ENCODE data around the gene CRTC2.

CRTC2 gene

DNA sequence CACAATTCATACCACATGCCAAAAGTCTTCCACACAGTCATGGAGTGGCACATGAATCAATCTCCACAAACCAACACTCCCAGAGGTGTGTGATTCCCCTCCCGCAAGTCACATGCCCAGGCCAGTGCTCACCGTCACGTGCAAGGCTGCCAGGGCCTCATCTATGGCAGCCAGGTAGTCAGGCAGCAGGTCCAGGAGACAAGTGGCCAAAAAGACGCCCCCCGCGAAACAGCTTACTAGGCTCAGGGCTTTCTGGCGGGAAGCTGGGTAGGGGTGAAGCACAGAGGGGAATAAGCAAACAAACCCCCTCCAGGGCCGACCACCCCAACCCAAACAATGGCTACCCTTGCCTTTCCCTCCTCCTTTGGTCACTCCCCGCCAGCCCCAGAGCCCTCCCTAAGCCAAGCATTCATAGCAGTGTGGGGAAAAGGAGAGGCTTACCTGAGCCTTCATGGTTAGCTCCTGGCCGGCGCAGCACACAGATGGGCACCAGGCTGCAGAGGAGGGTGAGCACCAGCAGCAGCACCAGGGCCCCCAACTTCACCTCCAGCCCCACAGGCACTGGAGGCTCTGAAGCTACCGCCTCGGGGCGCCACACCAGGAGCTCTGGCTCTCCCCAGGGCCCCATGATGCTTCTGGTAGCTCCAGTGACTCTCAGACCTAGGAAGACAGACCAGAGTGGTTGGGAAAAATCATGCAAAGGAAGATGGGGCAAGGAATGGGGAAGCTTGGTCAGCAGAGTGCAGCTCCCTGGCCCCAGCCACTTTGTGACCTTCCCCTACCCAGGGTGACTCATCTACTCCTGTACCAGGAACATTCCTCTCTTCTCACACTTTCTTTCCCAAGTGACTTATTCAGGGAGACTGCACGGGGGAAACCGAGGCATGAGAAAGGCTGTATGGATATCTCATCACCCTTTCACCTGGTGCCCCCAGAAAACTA lies 3.9 kb upstream of the CRTC2 start:
- H3K4me3 ChIP-seq (ENCODE audit: control insufficient read depth, low read depth, low read length) = peak overlapping the region; percentile 81
- TF ChIP-seq, protein P1, sequence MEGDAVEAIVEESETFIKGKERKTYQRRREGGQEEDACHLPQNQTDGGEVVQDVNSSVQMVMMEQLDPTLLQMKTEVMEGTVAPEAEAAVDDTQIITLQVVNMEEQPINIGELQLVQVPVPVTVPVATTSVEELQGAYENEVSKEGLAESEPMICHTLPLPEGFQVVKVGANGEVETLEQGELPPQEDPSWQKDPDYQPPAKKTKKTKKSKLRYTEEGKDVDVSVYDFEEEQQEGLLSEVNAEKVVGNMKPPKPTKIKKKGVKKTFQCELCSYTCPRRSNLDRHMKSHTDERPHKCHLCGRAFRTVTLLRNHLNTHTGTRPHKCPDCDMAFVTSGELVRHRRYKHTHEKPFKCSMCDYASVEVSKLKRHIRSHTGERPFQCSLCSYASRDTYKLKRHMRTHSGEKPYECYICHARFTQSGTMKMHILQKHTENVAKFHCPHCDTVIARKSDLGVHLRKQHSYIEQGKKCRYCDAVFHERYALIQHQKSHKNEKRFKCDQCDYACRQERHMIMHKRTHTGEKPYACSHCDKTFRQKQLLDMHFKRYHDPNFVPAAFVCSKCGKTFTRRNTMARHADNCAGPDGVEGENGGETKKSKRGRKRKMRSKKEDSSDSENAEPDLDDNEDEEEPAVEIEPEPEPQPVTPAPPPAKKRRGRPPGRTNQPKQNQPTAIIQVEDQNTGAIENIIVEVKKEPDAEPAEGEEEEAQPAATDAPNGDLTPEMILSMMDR (IDR thresholded peaks at IDR 0.05; ENCODE audit: control insufficient read depth, insufficient read depth, low read depth, low read length, missing control alignments) = no peak
- no peak for DNase-seq (ENCODE audit: low read depth)

DNA sequence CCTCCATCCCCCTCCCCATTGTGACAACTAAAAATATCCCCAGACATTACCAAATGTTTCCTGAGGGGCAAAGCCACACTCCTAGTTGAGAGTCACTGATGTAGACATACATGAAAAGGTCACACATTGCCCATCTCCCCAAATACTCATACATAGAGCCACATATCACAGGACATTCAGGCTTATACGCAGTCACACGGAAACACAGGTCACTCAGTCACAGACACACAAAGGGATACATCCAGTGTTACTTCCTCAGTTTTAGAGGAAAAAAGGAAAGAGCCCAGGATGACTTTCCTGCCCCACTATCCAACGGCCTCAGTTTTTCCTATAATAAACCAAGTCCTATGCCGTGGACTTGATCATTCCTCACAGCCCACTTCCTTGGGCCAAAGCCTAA lies 3.0 kb upstream of the CRTC2 start:
- no peak overlapping the region for H3K4me3 ChIP-seq (ENCODE audit: control insufficient read depth, low read depth, low read length)
- TF ChIP-seq, protein P1 (IDR thresholded peaks at IDR 0.05; ENCODE audit: control insufficient read depth, insufficient read depth, low read depth, low read length, missing control alignments) = no peak
- no peak for DNase-seq (ENCODE audit: low read depth)

DNA sequence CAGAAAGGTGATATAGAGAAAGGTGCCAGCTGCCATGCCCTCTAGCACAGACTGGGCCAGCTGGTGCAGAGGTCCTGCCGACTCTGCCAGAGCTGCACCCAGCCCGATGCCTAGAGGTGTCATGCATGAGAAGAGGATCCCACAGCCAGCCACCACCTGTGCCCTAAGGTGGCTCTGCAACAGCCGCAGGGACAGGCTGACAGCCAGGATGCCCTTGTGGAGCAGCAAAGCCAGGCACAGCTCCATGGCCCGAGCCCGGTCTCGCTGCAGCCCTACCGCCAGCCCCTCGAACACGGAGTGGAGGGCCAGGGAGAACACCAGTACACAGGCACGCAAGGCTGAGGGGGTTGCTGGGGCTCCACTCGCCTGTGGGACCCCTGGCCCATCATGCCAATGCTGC lies 1.8 kb upstream of the CRTC2 start:
- TF ChIP-seq, protein P1 (IDR thresholded peaks at IDR 0.05; ENCODE audit: control insufficient read depth, insufficient read depth, low read depth, low read length, missing control alignments) = no peak
- no peak for DNase-seq (ENCODE audit: low read depth)

DNA sequence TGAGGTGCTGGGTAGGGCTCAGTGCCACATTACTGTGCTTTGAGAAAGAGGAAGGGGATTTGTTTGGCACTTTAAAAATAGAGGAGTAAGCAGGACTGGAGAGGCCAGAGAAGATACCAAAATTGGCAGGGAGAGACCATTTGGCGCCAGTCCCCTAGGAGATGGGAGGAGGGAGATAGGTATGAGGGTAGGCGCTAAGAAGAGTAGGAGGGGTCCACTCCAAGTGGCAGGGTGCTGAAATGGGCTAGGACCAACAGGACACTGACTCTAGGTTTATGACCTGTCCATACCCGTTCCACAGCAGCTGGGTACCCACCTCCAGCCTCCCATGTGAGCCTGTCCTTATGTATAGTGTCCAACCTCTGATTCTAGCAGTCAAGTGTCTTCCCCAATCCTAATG lies 1.0 kb upstream of the CRTC2 start:
- TF ChIP-seq, protein P1 (IDR thresholded peaks at IDR 0.05; ENCODE audit: control insufficient read depth, insufficient read depth, low read depth, low read length, missing control alignments) = no peak
- no peak overlapping the region for H3K4me3 ChIP-seq (ENCODE audit: control insufficient read depth, low read depth, low read length)
- DNase-seq (ENCODE audit: low read depth) = no peak

More for the DNA sequence above, 1.8 kb upstream of the CRTC2 start:
- no peak overlapping the region for H3K4me3 ChIP-seq (ENCODE audit: control insufficient read depth, low read depth, low read length)

DNA sequence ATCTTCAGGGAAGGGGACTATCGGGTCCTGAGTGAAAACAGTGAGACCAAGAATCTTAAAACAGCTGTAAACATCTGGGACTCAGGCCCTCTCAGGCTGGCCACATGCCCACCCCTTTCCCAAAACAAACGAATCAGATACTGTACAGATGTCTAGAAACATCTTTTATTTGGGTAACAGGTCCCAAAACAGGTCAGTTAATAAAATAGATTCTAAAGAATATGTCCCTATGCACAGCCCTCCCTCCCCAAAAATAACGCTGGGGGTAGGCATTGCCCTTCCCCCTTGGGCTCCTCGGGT lies 499 bp upstream of the CRTC2 start:
- no peak for DNase-seq (ENCODE audit: low read depth)
- TF ChIP-seq, protein P1 (IDR thresholded peaks at IDR 0.05; ENCODE audit: control insufficient read depth, insufficient read depth, low read depth, low read length, missing control alignments) = no peak
- peak overlapping the region; percentile 97 for H3K4me3 ChIP-seq (ENCODE audit: control insufficient read depth, low read depth, low read length)

DNA sequence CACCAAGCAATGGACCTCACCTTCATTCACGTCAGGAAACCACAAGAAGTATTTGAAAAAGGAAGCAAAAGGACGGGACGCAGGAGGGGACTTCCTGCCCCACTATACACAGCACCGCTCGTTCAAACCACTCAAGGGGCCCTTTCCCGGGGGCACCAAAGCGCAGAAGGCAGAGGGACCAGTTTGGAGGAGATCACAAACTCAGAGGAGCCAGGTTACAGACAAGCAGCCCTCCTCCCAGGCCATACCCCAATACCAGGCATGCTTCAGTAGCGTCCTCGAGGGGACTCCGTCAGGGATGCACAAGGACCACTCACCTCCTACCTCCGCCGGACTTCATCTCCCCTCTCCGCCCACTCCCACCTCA lies 685 bp downstream of the CRTC2 start:
- H3K4me3 ChIP-seq (ENCODE audit: control insufficient read depth, low read depth, low read length) = peak overlapping the region; percentile 97
- TF ChIP-seq, protein P1 (IDR thresholded peaks at IDR 0.05; ENCODE audit: control insufficient read depth, insufficient read depth, low read depth, low read length, missing control alignments) = no peak
- DNase-seq (ENCODE audit: low read depth) = no peak

All from AG09309 (cell line).